IMR-90 (cell line): Measurements from ENCODE around the gene FUS. TPM values are rescaled to one million over a fixed set of nuclear protein-coding genes. Genes with fewer than 3 reads are reported as not detected.

Source experiments
- ATAC-seq: fragments of 200-7000 bp; cut with Tn5 transposase; 2 replicates; pipeline ENCODE4 v1.9.1; 2020; ENCODE audit warnings: low read depth, mild to moderate bottlenecking, moderate library complexity
- BruUV-seq: library from RNA; stranded (reverse); fragments of 400-500 nt; replicated peaks from 2 replicates; lab custom pipeline; 2021; lab: Mats Ljungman, UMichigan
- CTCF ChIA-PET: fragments of 300-600 bp; formaldehyde crosslinking; extraction: SDS; loops from one replicate; lab custom pipeline; 2021; ENCODE audit warnings: antibody characterized with exemption; lab: Yijun Ruan, JAX
- POLR2A ChIA-PET: fragments of 300-600 bp; sonication (Branson Sonifier 250); formaldehyde crosslinking; loops from one replicate; lab custom pipeline; 2022; ENCODE audit warnings: antibody characterized with exemption; ENCODE audit not compliant: unreplicated experiment; lab: Charles Lee
- DNase-seq: peaks from one replicate; pipeline ENCODE4 v3.0.0; 2013
- H2AFZ ChIP-seq: replicated peaks from 2 replicates; pipeline ENCODE3; 2013; ENCODE audit warnings: low read length, mild to moderate bottlenecking; ENCODE audit not compliant: poor library complexity
- H2AK5ac ChIP-seq: 2 replicates; pipeline ENCODE4 v1.6.1; 2013; ENCODE audit warnings: low read depth, low read length, inconsistent platforms
- H2AK9ac ChIP-seq: replicated peaks from 2 replicates; pipeline ENCODE3; 2013; ENCODE audit warnings: mild to moderate bottlenecking, low read depth, low read length, moderate library complexity; ENCODE audit not compliant: poor library complexity
- H2BK120ac ChIP-seq: 2 replicates; pipeline ENCODE4 v1.6.1; 2013; ENCODE audit warnings: low read depth, low read length, inconsistent platforms
- H2BK15ac ChIP-seq: 3 replicates; pipeline ENCODE4 v1.6.1; 2013; ENCODE audit warnings: low read depth, low read length, inconsistent platforms
- H2BK20ac ChIP-seq: 2 replicates; pipeline ENCODE4 v1.6.1; 2013; ENCODE audit warnings: low read depth, mild to moderate bottlenecking, inconsistent platforms, low read length, moderate library complexity
- H2BK5ac ChIP-seq: 2 replicates; pipeline ENCODE4 v1.6.1; 2013; ENCODE audit warnings: mild to moderate bottlenecking, low read depth, low read length, inconsistent platforms; ENCODE audit not compliant: poor library complexity, severe bottlenecking
- H3K14ac ChIP-seq: replicated peaks from 2 replicates; pipeline ENCODE4 v1.6.1; 2013; ENCODE audit warnings: low read depth, low read length, inconsistent platforms
- H3K18ac ChIP-seq: 2 replicates; pipeline ENCODE4 v1.6.1; 2013; ENCODE audit warnings: low read depth, low read length, control low read depth
- H3K23ac ChIP-seq: 2 replicates; pipeline ENCODE4 v1.6.1; 2013; ENCODE audit warnings: low read depth, low read length, inconsistent platforms
- H3K27ac ChIP-seq: 2 replicates; pipeline ENCODE4 v1.5.1; 2013; ENCODE audit warnings: mild to moderate bottlenecking, control low read depth, low read length; ENCODE audit not compliant: insufficient read depth
- H3K27me3 ChIP-seq: 2 replicates; pipeline ENCODE4 v1.6.1; 2013; ENCODE audit warnings: low read length; ENCODE audit not compliant: control insufficient read depth, insufficient read depth
- H3K36me3 ChIP-seq: 2 replicates; pipeline ENCODE4 v1.6.1; 2013; ENCODE audit warnings: low read length, mixed read lengths; ENCODE audit not compliant: control insufficient read depth, insufficient read depth
- H3K4ac ChIP-seq: 2 replicates; pipeline ENCODE4 v1.6.1; 2013; ENCODE audit warnings: low read depth, low read length, inconsistent platforms
- H3K4me1 ChIP-seq: 2 replicates; pipeline ENCODE4 v1.6.1; 2013; ENCODE audit warnings: low read length, mixed read lengths; ENCODE audit not compliant: control insufficient read depth, insufficient read depth
- H3K4me2 ChIP-seq: 2 replicates; pipeline ENCODE4 v1.6.1; 2013; ENCODE audit warnings: low read depth, mild to moderate bottlenecking, control low read depth, low read length, moderate library complexity
- H3K4me3 ChIP-seq: 2 replicates; pipeline ENCODE4 v1.5.1; 2013; ENCODE audit warnings: low read depth, mild to moderate bottlenecking, control low read depth, low read length, moderate library complexity; ENCODE audit not compliant: insufficient read depth
- H3K56ac ChIP-seq: 2 replicates; pipeline ENCODE4 v1.6.1; 2013; ENCODE audit warnings: low read length, inconsistent platforms; ENCODE audit not compliant: insufficient read depth; ENCODE audit errors: extremely low read depth
- H3K79me1 ChIP-seq, 2 experiments: 2 replicates each; pipeline ENCODE4 v1.6.1; 2013; ENCODE audit warnings: low read length in 2 of 2, inconsistent platforms in 1 of 2, low read depth in 1 of 2
- H3K9ac ChIP-seq: 2 replicates; pipeline ENCODE4 v1.6.1; 2013; ENCODE audit warnings: low read depth, low read length, control low read depth
- H3K9me1 ChIP-seq: 2 replicates; pipeline ENCODE4 v1.6.1; 2013; ENCODE audit warnings: low read length, inconsistent platforms; ENCODE audit not compliant: insufficient read depth
- H3K9me3 ChIP-seq: 2 replicates; pipeline ENCODE4 v1.6.1; 2013; ENCODE audit warnings: low read length; ENCODE audit not compliant: control insufficient read depth, insufficient read depth
- H4K20me1 ChIP-seq: 2 replicates; pipeline ENCODE4 v1.6.1; 2013; ENCODE audit warnings: low read length, inconsistent platforms; ENCODE audit not compliant: insufficient read depth
- H4K5ac ChIP-seq: 2 replicates; pipeline ENCODE4 v1.6.1; 2013; ENCODE audit warnings: mild to moderate bottlenecking, low read depth, low read length, control low read depth
- H4K8ac ChIP-seq, 2 experiments: 2 replicates each; pipeline ENCODE4 v1.6.1; 2013; ENCODE audit warnings: low read depth in 2 of 2, low read length in 2 of 2, control low read depth in 1 of 2, inconsistent platforms in 1 of 2
- H4K91ac ChIP-seq: 2 replicates; pipeline ENCODE4 v1.6.1; 2013; ENCODE audit warnings: low read depth, low read length, inconsistent platforms; ENCODE audit not compliant: insufficient read depth
- MAFK ChIP-seq: IDR thresholded peaks from 2 replicates; pipeline ENCODE4 v1.6.1; 2012; ENCODE audit warnings: low read depth, low read length, improper control_type of control experiment
- RAD21 ChIP-seq: IDR thresholded peaks from 2 replicates; pipeline ENCODE4 v1.6.1; 2012; ENCODE audit warnings: low read length, improper control_type of control experiment
- WGBS, 2 experiments: methylation state at CpG; one replicate each; pipeline versions ENCODE4 v1.1.5 to v1.1.7; 2013; ENCODE audit warnings: missing lambda C conversion rate in 2 of 2; ENCODE audit not compliant: insufficient read length in 1 of 2; ENCODE audit errors: extremely low coverage in 2 of 2; 5-methylcytosine and 5-hydroxymethylcytosine counted together
- dilution Hi-C: fragments of 300-500 bp; cut with HindIII; formaldehyde crosslinking; loops from one replicate; pipeline ENCODE4 v1.14.3; 2018; ENCODE audit warnings: low sequenced_read_pairs; ENCODE audit not compliant: unreplicated experiment
- in situ Hi-C: fragments of 300-500 bp; cut with MboI; formaldehyde crosslinking; loops from 3 replicates; pipeline ENCODE4 v1.14.3; 2019; ENCODE audit warnings: low sequenced_read_pairs, inconsistent platforms, mixed read lengths
- intact Hi-C: fragments of 100-400 bp; cut with micrococcal nuclease; formaldehyde crosslinking; loops from 2 replicates; pipeline ENCODE4 v1.10.0; 2022
- polyA plus RNA-seq, 3 experiments: library from polyadenylated mRNA; depleted of rRNA; stranded (reverse); fragments of >200 nt; gene quantifications; 2 replicates each; pipeline ENCODE4 v1.2.3, GENCODE V29; 2012; ENCODE audit warnings: low replicate concordance in 1 of 3
- total RNA-seq: library from RNA; depleted of rRNA; stranded (reverse); fragments of >200 nt; gene quantifications from 2 replicates; pipeline ENCODE4 v1.2.3, GENCODE V29; 2012

The FUS gene
- total and polyA plus RNA-seq, 2 of the 4 experiments (the other 2 are of a cell fraction): 42.8 to 340 TPM

DNA sequence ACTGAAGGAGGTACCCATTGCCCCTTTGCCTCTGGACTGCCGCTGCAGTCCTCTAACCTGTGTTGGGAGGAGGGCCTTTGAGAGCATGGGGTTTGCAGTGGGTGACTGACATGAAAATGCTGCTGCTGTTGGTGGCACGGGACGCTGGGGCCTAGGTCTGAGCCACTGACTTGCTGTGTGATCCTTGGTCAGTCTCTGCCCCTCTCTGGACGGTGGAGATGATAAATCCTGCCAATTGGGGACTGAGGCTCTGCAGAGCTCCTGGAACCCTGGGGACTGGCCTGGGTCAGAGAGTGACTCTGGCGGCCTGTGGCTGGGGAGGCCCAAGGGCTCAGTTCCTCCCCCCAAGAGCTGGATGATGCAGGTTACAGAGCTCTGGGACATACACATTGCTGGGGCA is 43.1 kb downstream of the FUS start:
- in situ Hi-C loops (no loop called here), intact Hi-C loops (no loop called here), dilution Hi-C loops (no loop called here)
- no peak overlapping the region for H3K56ac ChIP-seq
- no peak overlapping the region for H3K18ac ChIP-seq
- no peak overlapping the region for H3K4me3 ChIP-seq
- CTCF ChIA-PET: no interaction called here
- H2BK15ac ChIP-seq: no peak overlapping the region
- H3K27me3 ChIP-seq: peaks cover 21% of the 10 kb centered on the region
- DNase-seq (no peak), ATAC-seq (no peak)
- no peak overlapping the region for H3K27ac ChIP-seq
- H4K91ac ChIP-seq: no peak overlapping the region
- no peak for TF ChIP-seq MAFK
- TF ChIP-seq RAD21: no peak
- no peak overlapping the region for H3K14ac ChIP-seq
- H3K9ac ChIP-seq: no peak overlapping the region
- no peaks in the 10 kb centered on the region for H3K36me3 ChIP-seq
- no peak overlapping the region for H3K4me2 ChIP-seq
- H4K20me1 ChIP-seq: no peaks in the 10 kb centered on the region
- H4K5ac ChIP-seq: no peak overlapping the region
- H2BK120ac ChIP-seq: no peak overlapping the region
- BruUV-seq: no TSS peak
- no peaks in the 10 kb centered on the region for H3K4me1 ChIP-seq
- no peak overlapping the region for H2AFZ ChIP-seq
- H2AK5ac ChIP-seq: no peak overlapping the region
- H2AK9ac ChIP-seq: no peak overlapping the region
- H3K23ac ChIP-seq: no peak overlapping the region
- H4K8ac ChIP-seq: no peak overlapping the region
- no peaks in the 10 kb centered on the region for H3K9me3 ChIP-seq
- H3K4ac ChIP-seq: no peak overlapping the region
- no peak overlapping the region for H2BK20ac ChIP-seq
- H3K79me1 ChIP-seq: no peaks in the 10 kb centered on the region
- H3K9me1 ChIP-seq: no peaks in the 10 kb centered on the region
- 86% methylated on average over 1 of the region's 5 CpGs; no CpG with 5 or more reads in 1 of the 2 experiments for WGBS, 2 experiments
- no peak overlapping the region for H2BK5ac ChIP-seq
- POLR2A ChIA-PET: interaction anchor here (0.7 kb wide), 1 partner anchor 306 kb away, joined by 7 read pairs; no protein-coding TSS in a partner anchor
